Hematopoietic multipotent progenitor cell treated with erythropoietin and hydrocortisone succinate and interleukin-3 and kit ligand, for 6 days (in vitro differentiated cells): ENCODE measurements around the gene SLC10A7.

Experiments
- DNase-seq: peaks from one replicate; pipeline ENCODE4 v3.0.0-alpha.2; 2015

SLC10A7 gene

DNA sequence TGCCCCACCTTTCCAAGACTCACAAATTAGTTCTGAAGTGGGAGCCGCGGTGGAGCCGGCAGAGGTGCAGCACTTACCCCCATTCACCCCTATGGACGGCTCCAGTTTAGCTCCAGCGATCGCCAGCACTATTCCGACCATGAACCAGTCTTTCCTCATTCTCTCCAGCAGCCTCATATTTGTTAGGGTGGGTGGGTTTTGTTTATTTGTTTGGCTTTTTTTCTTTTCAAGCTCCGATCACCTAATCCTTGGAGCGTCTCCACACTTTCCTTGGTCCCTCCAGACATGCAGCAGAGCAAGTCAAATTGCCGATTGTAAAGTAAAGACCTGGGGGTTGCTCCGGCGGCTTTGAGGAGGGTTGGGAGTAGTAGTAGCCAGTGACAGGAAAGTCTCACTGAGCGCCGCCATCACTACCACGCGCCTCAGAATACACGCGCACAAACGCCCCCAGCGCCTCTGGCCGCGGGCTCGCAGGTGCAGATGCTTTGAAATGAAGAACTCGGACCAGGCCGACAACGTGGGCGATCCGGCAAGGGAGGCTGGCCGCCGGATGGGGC lies at the start of gene SLC10A7:
Gene SLC10A7, minus strand, starts transcription at position 400 of the 557 bp plus-strand sequence. Its CDS starts 223 bp downstream, at position 177.
- DNase-seq, result peak; percentile 90

DNA sequence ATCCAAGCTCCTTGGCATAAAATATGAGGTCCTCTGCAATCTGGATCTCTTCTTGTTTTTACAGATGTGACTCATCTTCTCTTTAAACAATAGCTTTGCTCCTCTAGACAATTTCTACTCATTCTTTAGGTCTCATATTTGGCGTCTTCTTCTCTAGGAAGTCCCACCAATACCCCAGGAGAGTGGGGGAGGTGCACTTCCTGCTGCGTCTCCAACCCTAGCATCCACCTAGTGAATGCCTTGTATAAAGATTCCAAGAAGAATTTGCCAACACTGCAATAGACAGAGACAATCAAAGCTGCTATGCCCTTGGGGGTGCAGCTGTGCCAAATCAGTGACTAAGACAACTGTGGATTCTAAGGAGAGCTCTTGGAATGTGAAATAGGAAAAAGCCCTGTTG lies 45.7 kb upstream of the SLC10A7 start:
- no peak for DNase-seq

DNA sequence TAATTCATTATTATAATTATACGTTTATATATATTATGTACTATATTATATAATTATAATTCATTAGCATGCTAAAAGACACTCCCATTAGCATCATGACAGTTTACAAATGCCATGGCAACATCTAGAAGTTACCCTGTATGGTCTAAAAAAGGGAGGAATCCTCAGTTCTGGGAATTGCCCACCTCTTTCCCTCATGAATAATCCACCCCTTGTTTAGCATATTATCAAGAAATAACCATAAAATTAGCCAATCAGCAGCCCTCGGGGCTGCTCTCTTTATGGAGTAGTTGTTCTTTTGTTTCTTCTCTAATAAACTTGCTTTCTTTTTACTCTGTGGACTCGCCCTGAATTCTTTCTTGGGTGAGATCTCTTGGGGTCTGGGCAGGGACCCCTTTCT lies 42.8 kb upstream of the SLC10A7 start:
- no peak for DNase-seq

DNA sequence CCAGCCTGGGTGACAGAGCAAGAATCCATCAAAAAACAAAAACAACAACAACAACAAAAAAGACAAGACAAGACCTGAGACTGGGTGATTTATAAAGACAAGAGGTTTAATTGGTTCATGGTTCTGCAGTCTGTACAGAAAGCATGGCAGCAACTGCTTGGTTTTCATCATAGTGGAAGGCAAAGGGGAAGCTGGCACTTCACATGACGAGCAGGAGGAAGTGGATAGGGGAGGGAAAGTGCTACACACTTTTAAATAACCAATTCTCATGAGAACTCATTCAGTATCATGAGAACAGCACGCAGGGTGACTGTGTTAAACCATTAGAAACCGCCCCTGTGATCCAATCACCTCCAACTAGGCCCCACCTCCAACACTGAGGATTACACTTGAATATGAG lies 28.4 kb upstream of the SLC10A7 start:
- peak; percentile 3 for DNase-seq

GRCh38 chr4:146548443-146548842 lies 26.7 kb upstream of the SLC10A7 start:
- DNase-seq, result no peak

DNA sequence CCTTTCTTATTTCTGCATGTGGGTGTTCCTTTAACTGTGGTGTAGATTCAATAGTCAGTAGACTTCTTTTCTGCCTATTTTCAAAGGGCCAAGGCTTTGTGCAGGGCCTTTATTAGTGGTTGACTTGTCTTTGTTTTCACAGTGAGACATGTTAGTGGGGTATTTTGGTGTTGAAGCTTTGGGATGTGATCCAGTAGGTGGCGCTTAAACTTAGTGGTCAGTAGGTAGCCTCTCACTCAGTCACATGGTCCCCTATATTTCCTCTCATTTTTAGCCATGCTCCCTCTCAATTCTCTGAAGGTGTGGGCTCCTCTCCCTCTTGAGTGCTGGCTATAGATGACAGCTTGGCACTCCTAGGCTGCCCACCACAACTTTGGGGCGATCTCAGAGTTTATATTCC lies 23.4 kb upstream of the SLC10A7 start:
- peak; percentile 46 for DNase-seq

DNA sequence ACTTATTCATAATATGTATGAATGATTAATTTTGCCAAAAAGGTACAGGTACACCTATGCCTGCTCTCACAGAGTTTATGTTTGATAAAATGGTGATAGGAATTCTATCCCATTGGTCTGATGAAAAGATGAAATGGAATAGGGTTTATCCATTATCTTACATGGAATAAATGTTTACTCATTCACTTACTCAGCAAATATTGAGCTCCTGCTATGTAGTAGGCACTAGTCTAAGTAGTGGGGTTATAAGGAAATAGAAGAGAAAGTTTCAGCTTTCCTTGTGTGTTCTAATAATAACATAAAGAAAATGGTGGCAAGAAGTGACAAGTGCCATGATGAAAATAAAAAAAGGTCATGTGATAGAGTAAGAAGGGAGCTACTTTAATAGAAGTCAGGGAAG lies 12.4 kb upstream of the SLC10A7 start:
- DNase-seq, result no peak

DNA sequence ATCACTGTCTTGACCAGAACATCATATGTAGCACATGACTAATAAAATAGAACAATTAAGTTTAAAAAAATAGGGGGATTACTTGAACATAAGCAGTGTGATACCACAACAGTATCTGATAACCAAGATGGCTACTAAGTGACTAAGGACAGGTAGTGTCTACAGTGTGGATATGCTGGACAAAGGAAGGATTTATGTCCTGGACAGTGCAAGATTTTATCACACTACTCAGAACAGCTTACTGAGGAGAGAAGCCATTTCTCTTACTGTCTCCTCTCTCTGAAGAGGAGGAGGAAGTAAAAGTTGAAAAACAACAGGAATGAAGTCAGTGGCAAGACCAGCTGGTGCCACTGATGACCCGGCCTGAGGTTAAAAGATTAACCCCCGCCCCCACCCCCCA lies 4.0 kb upstream of the SLC10A7 start:
- DNase-seq, result no peak

- no peak for DNase-seq
These were observed 2.9 kb upstream of the SLC10A7 start for GRCh38 chr4:146524663-146525062.

DNA sequence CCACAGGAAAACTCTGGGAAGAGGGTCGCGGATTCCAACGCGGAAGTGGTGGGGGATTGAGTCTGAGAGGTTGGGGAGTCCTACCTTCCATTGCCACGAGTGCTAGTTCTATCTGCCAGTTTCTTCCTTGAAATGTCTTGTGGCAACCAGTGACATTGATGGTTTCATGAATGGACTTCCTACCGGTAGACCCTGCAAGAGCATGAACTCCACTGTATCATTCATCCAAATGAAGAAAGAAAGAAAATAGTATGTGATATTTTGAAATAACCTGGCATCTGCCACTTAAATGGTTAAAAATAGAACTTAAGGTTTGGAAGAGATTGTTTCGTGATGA lies 1.1 kb upstream of the SLC10A7 start:
- DNase-seq, result peak; percentile 71

GRCh38 chr4:146522098-146522868 lies 543 bp upstream of the SLC10A7 start:
- DNase-seq, result peak; percentile 95

GRCh38 chr4:146520896-146521540 lies 722 bp downstream of the SLC10A7 start:
- peak; percentile 79 for DNase-seq

- DNase-seq, result no peak
These were observed 6.9 kb downstream of the SLC10A7 start for GRCh38 chr4:146514651-146515357.

- no peak for DNase-seq
These were observed 8.2 kb downstream of the SLC10A7 start for GRCh38 chr4:146513548-146513947.

DNA sequence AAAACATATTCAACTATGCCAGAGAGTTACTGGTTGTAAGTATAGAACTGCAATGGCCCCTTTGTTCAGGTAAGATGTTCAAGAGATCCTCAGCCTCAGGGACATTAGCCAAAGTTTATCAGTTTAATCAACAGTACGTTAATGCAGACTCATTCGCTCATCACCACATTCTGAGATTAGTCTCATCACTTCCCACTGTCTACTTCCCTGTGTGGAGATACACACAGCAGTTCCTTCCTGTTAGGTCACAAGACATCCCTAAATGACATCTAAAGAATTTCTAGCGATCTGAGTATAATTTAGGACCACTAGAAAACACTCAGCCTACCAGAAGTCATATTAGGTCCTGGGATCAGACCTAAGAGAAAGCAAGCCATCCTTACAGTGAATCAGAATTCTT lies 10.4 kb downstream of the SLC10A7 start:
- peak; percentile 69 for DNase-seq

- peak; percentile 23 for DNase-seq
These were observed 10.8 kb downstream of the SLC10A7 start for GRCh38 chr4:146510942-146511341.

DNA sequence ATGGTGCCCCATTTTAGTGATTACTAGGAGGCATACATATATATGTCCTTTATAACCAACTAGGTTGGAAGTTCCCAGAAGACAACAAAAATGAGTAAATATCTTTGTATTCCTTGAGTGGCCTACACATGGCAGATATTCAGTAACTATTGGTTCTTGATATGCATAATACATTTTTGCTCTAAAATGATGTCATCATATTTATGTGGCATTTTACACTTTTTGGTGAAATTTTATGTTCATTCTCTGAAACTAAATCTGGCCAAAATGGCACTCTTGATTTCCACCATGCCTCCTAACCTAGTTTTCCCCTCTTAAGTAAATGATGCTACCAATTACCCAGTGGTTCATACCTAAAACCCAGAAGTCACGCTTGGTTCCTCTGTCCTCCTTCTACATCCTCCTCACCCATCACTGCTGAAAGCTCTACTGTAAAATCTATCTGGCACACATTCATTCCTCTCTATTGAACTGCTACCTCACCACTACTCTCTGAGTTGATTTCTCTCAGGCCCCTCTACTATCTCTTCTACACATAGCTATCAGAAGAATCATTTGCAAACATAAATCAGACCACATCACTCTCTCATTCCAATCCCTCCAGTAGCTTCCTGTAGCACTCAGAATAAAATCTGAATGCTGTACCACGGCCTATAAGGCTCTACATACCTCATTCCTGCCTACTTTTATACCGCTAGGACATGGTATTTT lies 13.4 kb downstream of the SLC10A7 start:
- no peak for DNase-seq

DNA sequence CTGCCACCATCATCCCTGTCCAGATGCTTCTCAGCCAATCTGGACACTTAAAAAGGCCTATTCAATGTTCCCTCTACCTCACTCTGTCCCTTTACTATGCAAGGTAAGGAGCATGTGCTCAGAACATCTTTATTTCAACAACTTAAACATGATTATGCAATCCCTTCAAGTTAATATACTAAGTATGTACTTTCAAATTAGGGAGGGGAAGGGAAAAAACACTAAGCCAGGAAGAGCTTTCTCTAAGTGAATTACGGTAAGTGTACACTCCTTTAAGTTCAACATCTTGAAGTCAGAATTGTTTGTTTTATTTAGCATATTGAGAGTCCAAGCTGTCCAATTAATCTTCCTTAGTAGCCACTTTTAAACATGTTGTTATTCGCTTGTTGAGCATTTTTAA lies 14.1 kb downstream of the SLC10A7 start:
- no peak for DNase-seq

GRCh38 chr4:146506272-146506671 lies 15.5 kb downstream of the SLC10A7 start:
- DNase-seq, result no peak

DNA sequence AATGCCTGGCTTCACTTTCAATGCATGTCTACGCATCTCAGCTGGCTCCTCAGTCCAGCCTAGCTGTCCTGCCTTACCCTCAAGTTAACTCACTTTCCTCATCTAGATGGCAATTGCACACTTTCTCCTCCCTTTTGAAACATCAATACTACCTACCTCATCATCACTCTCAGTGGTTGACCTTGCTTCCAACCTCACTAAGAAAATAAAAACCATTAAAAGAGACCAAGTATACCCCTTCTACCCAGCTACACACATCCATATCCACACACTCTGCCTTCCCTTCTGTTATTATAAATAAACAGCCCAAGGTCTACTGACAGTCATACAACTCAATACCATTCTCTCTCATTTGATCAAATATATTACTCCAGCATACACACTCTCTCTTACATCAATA lies 21.5 kb downstream of the SLC10A7 start:
- DNase-seq, result no peak

DNA sequence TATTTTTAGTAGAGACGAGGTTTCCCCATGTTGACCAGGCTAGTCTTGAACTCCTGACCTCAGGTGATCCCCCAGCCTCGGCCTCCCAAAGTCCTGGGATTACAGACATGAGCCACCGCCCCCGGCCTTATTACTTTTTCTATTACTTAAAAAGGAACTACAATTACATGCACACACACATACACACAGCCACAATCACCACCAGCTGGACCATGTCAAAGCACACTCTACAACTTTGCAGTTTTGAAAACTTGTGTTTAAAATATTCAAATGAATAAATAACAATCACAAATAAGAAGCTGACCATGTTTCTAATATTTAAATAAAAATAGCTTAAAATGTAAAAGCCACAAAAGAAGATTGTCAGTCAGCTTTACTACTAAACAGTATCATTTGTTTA lies 23.4 kb downstream of the SLC10A7 start:
- no peak for DNase-seq

- peak; percentile 54 for DNase-seq
These were observed 26.5 kb downstream of the SLC10A7 start for GRCh38 chr4:146495269-146495668.

DNA sequence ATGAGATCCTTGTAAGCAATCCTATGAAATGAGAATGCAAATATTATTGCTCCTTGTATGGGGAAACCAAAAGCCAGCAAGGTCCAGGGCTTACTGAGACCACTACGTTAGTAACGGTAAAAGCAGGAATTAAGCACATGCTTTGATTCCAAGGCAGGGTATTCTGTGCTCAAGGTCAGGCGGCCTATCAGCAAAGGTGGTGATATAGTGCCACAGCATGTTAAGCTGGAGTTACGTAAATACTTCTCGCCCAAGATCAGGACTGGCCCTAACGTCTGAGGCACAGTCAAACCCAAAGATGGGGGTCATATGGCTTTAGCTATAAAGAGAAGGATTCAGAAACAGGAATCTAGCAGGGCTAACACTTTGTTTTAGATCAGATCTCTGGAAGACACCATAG lies 27.6 kb downstream of the SLC10A7 start:
- no peak for DNase-seq
